ENCODE measurements around the gene APLP1.
A peak's percentile ranks its signal among the peaks of the same experiment; 100 is the strongest.
"Not testable (repeated sequence)": the region's sequence is repeated elsewhere in the genome, so short reads cannot be mapped to it uniquely, and the experiment has no call there.

APLP1 gene

DNA sequence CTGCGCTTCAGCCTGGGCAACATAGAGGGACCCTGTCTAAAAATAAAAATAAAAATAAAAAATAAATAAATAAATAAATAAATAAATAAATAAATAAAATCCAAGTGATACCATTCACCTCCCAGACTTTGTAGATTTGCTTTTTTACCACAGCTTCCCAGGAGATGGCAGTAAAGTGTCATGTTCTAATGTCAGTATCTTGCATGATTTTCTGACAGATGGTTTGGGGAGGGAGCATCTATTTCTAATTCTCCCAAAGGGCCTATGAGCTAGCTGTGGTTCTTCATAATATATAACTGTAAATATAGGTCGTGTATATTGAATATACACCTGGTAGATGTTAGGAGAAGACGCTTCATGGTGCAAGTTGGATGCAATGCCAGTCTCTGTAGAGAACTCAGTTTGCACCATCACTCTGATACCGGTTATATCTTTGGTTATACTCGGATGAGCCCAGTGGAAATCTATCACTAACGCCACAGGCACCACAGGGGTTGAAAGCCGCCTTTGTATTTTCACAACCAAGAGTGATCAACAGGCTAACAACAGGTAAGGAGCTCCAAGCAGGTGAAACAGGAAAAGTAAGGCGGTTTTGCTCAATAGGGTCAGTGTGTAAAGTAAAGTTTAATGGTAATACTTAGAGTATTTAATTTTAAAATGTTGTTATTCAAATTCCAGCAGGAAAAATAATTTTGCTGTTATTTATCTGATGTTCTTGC is 13.9 kb downstream of the APLP1 start:
- DNase-seq (ENCODE audit: low spot score) = peak; percentile 83

- no peak for DNase-seq (ENCODE audit: low spot score)
These were observed 15.5 kb downstream of the APLP1 start for GRCh38 chr19:35883882-35884281.

- no peak for DNase-seq (ENCODE audit: low spot score)
These were observed 16.9 kb downstream of the APLP1 start for GRCh38 chr19:35885225-35885738.

GRCh38 chr19:35885904-35886303 is 17.5 kb downstream of the APLP1 start:
- DNase-seq (ENCODE audit: low spot score) = no peak

GRCh38 chr19:35887197-35887596 is 18.8 kb downstream of the APLP1 start:
- DNase-seq (ENCODE audit: low spot score) = no peak

DNA sequence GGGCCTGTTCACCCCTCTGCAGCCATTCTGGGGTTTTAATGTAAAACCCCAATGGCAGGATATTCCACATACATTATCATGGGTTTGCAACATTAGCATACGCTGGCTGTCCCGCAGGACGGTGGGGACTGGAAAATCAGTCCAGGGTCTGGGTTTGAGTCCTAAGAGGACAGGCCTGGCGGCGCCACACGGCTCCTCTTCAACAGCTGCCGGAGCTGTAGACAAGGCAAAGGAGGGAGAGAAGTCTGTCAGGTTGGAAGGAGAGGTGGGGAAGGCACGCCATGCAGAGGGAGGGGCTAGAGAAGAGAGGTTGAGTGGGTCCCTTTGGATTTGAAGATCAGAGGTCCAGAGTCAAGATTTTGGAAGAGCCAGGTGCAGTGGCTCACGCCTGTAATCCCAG is 20.0 kb downstream of the APLP1 start:
- DNase-seq (ENCODE audit: low spot score) = no peak

DNA sequence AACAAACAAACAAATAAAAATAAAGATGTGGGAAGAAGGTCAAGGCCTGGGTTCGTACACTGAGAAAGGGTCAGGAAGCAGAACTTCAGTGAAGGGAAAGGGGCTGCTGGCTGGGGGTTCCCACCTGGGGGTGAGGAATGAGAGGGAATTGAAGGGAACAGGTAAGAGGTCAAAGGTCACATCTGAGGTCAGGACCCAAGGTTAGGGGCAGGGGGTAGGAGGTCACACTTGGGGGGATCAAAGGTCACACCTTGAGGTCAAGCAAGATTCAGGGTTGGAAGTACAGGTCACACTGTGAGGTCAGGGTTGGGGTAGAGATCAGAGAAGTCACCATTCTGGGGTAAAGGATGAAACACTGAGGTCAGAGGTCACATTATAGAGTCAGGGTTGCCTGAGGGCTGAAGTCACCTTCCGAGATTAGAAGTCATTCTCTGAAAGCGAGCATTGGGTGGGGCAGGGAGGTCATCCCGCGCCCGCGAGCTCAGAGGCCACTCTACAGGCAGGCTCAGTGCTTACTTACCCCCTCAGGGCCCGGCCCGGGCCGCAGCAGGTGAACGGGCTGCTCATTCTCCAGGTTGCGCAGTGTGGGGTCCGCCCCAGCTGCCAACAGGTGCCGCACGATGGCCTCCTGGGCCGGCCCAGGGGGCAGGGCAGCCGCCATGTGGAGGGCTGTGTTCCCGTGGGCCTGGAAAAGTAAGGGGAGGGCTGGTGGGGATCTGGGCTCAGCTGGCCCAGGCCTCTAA is 21.2 kb downstream of the APLP1 start:
- DNase-seq (ENCODE audit: low spot score) = no peak

DNA sequence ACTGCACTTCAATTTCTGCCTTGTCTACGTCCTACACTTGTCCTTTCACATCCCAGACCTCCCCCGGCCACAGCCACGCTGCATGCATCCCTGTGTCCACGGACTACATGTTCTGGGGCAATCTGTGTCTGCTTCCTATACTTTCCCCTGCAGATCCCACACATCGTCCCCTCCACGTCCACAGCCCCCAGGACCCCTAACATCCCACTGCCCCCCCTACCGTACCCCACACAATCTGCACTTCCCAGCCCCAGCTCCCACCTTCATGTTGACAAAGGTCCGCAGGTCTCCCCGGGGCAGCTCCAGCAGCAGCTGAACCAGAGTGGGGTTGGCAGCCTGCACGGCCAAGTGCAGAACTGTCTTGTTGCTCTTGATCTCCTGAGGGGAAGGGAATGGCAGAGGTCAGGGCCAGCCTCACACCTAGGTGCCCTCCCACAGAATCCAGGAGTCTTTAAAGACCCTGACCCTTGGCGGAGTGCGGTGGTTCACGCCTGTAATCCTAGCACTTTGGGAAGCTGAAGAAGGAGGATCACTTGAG is 21.8 kb downstream of the APLP1 start:
- DNase-seq (ENCODE audit: low spot score) = no peak

- not testable (repeated sequence) for DNase-seq (ENCODE audit: low spot score)
These were observed 23.4 kb downstream of the APLP1 start for GRCh38 chr19:35891819-35892218.

GRCh38 chr19:35894342-35894741 is 26.0 kb downstream of the APLP1 start:
- DNase-seq (ENCODE audit: low spot score) = no peak

DNA sequence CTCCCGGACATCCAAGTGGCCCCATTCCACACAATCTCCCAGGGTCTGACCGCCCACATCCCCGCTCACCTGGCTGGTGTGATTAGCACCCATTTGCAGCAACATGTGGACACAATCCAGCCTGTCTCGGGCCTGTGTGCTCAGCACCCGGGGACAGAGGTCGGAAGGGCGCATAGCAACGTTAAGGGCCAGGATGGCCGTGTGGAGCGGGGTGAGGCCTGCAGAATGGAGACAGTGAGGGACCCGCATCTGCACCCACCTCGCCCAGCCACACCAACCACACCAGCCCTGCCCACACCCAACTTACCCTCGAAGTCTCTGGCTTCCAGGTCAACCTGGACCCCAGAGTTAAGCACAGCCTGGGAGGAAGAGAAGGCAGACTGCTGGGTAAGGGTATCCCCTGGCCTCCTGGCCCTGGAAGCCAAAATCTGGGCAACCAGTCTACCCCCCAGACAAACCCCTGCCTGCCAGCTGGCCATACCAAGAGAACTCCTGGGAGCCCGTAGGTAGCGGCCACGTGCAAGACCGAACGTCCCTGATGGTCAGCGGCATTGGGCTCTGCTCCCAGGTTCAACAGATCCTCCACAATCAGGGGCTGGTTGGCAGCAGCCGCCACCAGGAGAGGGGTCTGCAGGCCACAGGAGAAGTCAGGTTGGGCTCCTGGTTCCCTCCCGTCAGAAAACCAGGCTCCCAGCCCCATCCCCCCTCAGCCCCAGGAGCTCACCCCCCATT is 27.7 kb downstream of the APLP1 start:
- DNase-seq (ENCODE audit: low spot score) = no peak

DNA sequence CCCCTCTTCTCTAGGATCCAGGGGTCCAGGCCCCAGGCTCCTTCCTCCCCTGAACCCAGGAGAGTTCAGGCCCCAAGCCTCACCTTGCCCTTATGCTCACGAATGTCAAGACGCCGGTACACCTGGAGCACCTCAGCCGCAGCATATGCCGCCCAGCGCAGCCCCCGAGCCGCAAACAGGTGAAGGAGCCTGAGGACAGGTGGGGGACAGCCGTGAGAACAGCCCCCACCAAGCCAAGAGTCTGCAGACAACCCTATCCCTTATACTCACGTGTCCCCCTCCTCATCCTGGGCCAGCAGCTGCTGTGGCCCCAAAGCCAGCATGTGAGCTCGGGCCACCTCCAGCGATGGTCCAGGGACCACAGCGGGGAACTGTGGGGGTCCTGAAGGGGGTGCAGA is 28.3 kb downstream of the APLP1 start:
- no peak for DNase-seq (ENCODE audit: low spot score)

DNA sequence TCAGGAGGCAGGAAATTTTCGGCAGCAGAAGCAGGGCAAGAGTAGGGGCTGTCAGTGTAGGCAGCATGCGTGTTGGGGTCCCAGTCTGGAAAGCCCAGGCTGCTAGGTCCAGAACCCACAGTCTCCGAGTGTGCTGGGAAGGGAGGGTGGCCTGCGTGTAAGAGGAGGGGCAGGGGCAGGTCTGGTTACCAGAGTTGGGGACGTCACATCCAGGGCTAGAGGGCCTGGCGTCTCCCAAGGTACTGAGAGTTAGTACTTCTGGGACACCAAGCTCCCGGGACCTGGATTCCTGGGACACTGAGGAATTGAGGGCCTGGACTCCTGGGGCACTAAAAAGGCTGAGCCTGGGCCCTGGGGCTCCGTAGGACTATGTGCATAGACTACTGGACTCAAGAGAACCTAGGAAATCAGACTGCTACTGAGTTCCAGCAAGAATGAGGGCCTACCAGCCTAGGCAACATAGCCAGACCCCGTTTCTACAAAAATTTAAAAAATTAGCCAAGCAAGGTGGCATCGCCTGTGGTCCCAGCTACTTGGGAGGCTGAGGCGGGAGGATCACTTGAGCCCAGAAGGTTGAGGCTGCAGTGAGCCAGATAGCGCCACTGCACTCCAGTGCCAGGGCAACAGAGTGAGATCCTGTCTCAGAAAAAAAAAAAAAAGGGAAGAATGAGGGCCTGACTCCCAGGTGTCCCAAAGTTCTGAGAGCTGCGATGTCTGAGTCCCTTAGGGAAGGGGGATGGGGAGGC is 29.5 kb downstream of the APLP1 start:
- no peak for DNase-seq (ENCODE audit: low spot score)

GRCh38 chr19:35898499-35898809 is 30.1 kb downstream of the APLP1 start:
- DNase-seq (ENCODE audit: low spot score) = no peak

- peak; percentile 83 for DNase-seq (ENCODE audit: low spot score)
These were observed 31.3 kb downstream of the APLP1 start for GRCh38 chr19:35899547-35900214.

DNA sequence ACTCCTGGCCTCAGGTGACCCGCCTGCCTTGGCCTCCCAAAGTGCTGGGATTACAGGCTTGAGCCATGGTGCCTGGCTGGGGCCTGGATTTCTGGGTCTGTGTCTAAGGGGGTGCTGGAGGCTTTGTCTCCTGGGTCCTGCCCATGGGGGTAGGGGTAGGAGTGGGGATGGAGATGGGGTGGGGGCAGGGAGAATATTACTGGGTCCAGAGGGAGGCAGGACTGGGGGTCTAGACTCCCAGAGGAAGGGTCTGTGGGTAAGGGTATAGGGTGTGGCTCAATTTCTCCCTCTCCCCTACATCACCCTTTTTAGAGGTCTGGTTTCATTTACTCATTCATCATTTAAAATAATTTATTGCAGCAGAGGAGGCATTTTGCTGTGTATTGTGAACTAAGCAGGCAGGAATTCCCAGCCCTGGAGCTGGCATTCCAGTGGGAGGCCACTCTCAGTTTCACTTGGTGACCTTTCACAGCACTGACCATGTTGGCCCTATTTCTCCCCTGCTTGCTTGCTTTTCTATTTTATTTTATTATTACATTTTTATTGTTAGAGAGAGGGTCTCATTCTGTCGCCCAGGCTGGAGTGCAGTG is 32.8 kb downstream of the APLP1 start:
- DNase-seq (ENCODE audit: low spot score) = no peak

GRCh38 chr19:35901854-35902661 is 33.7 kb downstream of the APLP1 start, which contains the start of gene HCST:
Gene HCST, plus strand, starts transcription at chr19:35902529. Its CDS starts 65 bp downstream, at chr19:35902594.
- no peak for DNase-seq (ENCODE audit: low spot score)

- DNase-seq (ENCODE audit: low spot score) = no peak
These were observed 34.6 kb downstream of the APLP1 start for GRCh38 chr19:35902870-35903475.

GRCh38 chr19:35903550-35904179 is 35.3 kb downstream of the APLP1 start:
- peak; percentile 68 for DNase-seq (ENCODE audit: low spot score)
